GM06990 (cell line): ENCODE measurements around the gene PARP3.
"Not testable (repeated sequence)": the region's sequence is repeated elsewhere in the genome, so short reads cannot be mapped to it uniquely, and the experiment has no call there.

ENCODE experiments used
- DNase-seq: peaks from one replicate; pipeline ENCODE4 v3.0.0-alpha.2; 2011; ENCODE audit not compliant: insufficient read length; ENCODE audit errors: extremely low read depth
- H3K27me3 ChIP-seq: replicated peaks from 2 replicates; pipeline ENCODE4 v1.6.0; 2011; ENCODE audit warnings: low read length; ENCODE audit not compliant: control insufficient read depth, insufficient read depth
- H3K36me3 ChIP-seq: 2 replicates; pipeline ENCODE4 v1.5.1; 2011; ENCODE audit warnings: low read length; ENCODE audit not compliant: control insufficient read depth, insufficient read depth
- H3K4me3 ChIP-seq: replicated peaks from 2 replicates; pipeline ENCODE4 v1.5.1; 2011; ENCODE audit warnings: low read depth, mild to moderate bottlenecking, control low read depth, low read length
- CTCF ChIP-seq: IDR thresholded peaks from 2 replicates; pipeline ENCODE4 v1.5.1; 2011; ENCODE audit warnings: low read length, control low read depth, mild to moderate bottlenecking, inconsistent platforms; ENCODE audit not compliant: insufficient read depth, poor library complexity, severe bottlenecking

Gene PARP3

GRCh38 chr3:51992017-51992682 is 50.0 kb downstream of the PARP3 start:
- H3K36me3 ChIP-seq = peaks cover 20% of the 10 kb centered on the region
- no peak for DNase-seq
- TF ChIP-seq CTCF = no peak
- H3K27me3 ChIP-seq = no peaks in the 10 kb centered on the region
- H3K4me3 ChIP-seq = no peak overlapping the region

- peak overlapping the region; percentile 99; the same call in 1 of the 2 replicates for H3K4me3 ChIP-seq
- H3K27me3 ChIP-seq, DNase-seq: not testable (repeated sequence)
- H3K36me3 ChIP-seq = peaks cover 20% of the 10 kb centered on the region
These were observed 51.5 kb downstream of the PARP3 start for GRCh38 chr3:51993657-51994056.

GRCh38 chr3:51994530-51994929 is 52.4 kb downstream of the PARP3 start:
- TF ChIP-seq CTCF = no peak
- DNase-seq = no peak

GRCh38 chr3:51995346-51996163 is 53.4 kb downstream of the PARP3 start, which contains the start of gene RPL29:
Gene RPL29 (minus strand): TSS chr3:51995895. CDS start chr3:51995461, 434 bp downstream.
- peaks cover 20% of the 10 kb centered on the region for H3K36me3 ChIP-seq
- DNase-seq = peak; percentile 88
- peak within 1 kb of the TSS; percentile 99 for H3K4me3 ChIP-seq
- no peak for TF ChIP-seq CTCF
- no peaks in the 10 kb centered on the region for H3K27me3 ChIP-seq

More at GRCh38 chr3:51994530-51994929, 52.4 kb downstream of the PARP3 start:
- Histone ChIP-seq H3K36me3 (peaks cover 20% of the 10 kb centered on the region), H3K4me3 (peak overlapping the region; percentile 99), H3K27me3 (no peaks in the 10 kb centered on the region)

GRCh38 chr3:51997172-51997571 is 55.0 kb downstream of the PARP3 start:
- H3K36me3 ChIP-seq = peaks cover 17% of the 10 kb centered on the region
- TF ChIP-seq CTCF = no peak
- H3K27me3 ChIP-seq = no peaks in the 10 kb centered on the region
- no peak for DNase-seq
- no peak overlapping the region for H3K4me3 ChIP-seq

GRCh38 chr3:51997935-51998596 is 55.9 kb downstream of the PARP3 start:
- no peak for TF ChIP-seq CTCF
- H3K4me3 ChIP-seq = no peak overlapping the region
- H3K27me3 ChIP-seq = no peaks in the 10 kb centered on the region
- DNase-seq = no peak
- H3K36me3 ChIP-seq = peaks cover 12% of the 10 kb centered on the region
